Measurements from ENCODE around the gene LHX4.

LHX4 gene

DNA sequence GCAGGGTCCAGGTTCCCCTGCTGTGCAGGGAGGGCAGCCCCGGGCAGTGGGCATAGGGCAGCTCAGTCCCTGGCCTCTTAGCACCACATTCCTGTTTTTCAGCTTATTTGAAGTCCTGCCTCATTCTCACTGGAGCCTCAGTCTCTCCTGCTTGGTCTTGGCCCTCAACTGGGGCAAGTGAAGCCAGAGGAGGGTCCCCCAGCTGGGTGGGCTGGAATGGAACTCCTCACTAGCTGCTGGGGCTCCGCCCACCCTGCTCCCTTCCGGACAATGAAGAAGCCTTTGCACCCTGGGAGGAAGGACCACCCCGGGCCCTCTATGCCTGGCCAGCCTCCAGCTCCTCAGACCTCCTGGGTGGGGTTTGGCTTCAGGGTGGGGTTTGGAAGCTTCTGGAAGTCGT, 32.8 kb upstream of the LHX4 start:
- H4K12ac ChIP-seq (ENCODE audit: low read depth, low read length) = no peak overlapping the region
- no peaks in the 10 kb centered on the region for H3K79me2 ChIP-seq (ENCODE audit: control insufficient read depth, insufficient read depth, low read length, poor library complexity)
- no peak for DNase-seq
- no peaks in the 10 kb centered on the region for H3K79me1 ChIP-seq (ENCODE audit: low read length)
- no peak overlapping the region for H4K8ac ChIP-seq (ENCODE audit: low read depth, low read length)
- no peak overlapping the region for H2AFZ ChIP-seq (ENCODE audit: insufficient read depth, low read length, poor library complexity)
- H3K14ac ChIP-seq (ENCODE audit: low read length) = no peak overlapping the region
- H3K27me3 ChIP-seq (ENCODE audit: insufficient read depth, low read length) = no peaks in the 10 kb centered on the region
- H2AK5ac ChIP-seq (ENCODE audit: low read length) = no peak overlapping the region
- peaks cover 26 to 31% of the 10 kb centered on the region in 2 experiments for H3K36me3 ChIP-seq (ENCODE audit: control insufficient read depth in 1 of 2, insufficient read depth in 2 of 2, low read length in 2 of 2)
- no peak overlapping the region for H3K4me3 ChIP-seq (ENCODE audit: low read depth, low read length)
- no peak overlapping the region for H2BK5ac ChIP-seq (ENCODE audit: low read depth, low read length, poor library complexity)
- H3K4me1 ChIP-seq (ENCODE audit: control insufficient read depth in 1 of 2, insufficient read depth in 2 of 2, low read length in 2 of 2) = no peaks in the 10 kb centered on the region
- no CpG with 5 or more reads among the region's 5 CpGs for WGBS (ENCODE audit: extremely low coverage, insufficient coverage, insufficient read length)
- H3K18ac ChIP-seq (ENCODE audit: low read length) = no peak overlapping the region
- no peak overlapping the region for H2BK120ac ChIP-seq (ENCODE audit: insufficient read depth, low read length, poor library complexity)
- no peak overlapping the region for H3K27ac ChIP-seq (ENCODE audit: low read depth, low read length)
- H3K4me2 ChIP-seq (ENCODE audit: low read length) = no peak overlapping the region
- H3K23ac ChIP-seq (ENCODE audit: low read length) = no peak overlapping the region
- H2BK12ac ChIP-seq (ENCODE audit: low read length) = no peak overlapping the region
- no peaks in the 10 kb centered on the region for H3K9me3 ChIP-seq (ENCODE audit: insufficient read depth, low read depth, low read length)
- H3K4ac ChIP-seq (ENCODE audit: low read depth, low read length) = no peak overlapping the region
- H3K9ac ChIP-seq (ENCODE audit: low read length) = no peak overlapping the region
- no peak overlapping the region for H4K91ac ChIP-seq (ENCODE audit: low read depth, low read length)

DNA sequence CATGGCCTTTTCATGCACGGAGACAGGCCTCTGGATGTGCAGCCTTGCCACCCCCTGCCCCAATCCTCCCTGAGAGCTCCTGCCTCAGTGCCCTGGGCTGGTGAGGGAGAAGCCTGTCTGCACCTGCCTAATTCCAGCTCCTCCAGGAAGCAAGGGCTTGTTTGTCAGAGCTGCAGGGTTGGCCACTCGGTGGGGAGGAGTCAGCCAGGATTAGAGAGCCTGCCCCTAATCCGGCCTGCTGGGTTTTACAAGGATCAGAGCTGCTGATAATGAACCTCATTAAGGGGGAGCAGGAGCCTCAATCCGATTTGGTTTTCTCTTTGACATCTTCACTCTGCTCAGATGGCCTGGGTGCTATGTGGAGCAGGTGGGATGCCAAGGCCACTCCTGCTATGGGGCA, 31.9 kb upstream of the LHX4 start:
- Histone ChIP-seq H3K9ac (ENCODE audit: low read length) (no peak overlapping the region), H3K14ac (ENCODE audit: low read length) (no peak overlapping the region), H4K91ac (ENCODE audit: low read depth, low read length) (no peak overlapping the region), H3K9me3 (ENCODE audit: insufficient read depth, low read depth, low read length) (no peaks in the 10 kb centered on the region), H3K18ac (ENCODE audit: low read length) (no peak overlapping the region), H3K79me1 (ENCODE audit: low read length) (no peaks in the 10 kb centered on the region), H2BK5ac (ENCODE audit: low read depth, low read length, poor library complexity) (no peak overlapping the region), H2BK12ac (ENCODE audit: low read length) (no peak overlapping the region), H2AK5ac (ENCODE audit: low read length) (no peak overlapping the region), H3K4me1 (ENCODE audit: control insufficient read depth in 1 of 2, insufficient read depth in 2 of 2, low read length in 2 of 2) (no peaks in the 10 kb centered on the region), H3K4ac (ENCODE audit: low read depth, low read length) (no peak overlapping the region), H3K27me3 (ENCODE audit: insufficient read depth, low read length) (no peaks in the 10 kb centered on the region), H3K36me3 (ENCODE audit: control insufficient read depth in 1 of 2, insufficient read depth in 2 of 2, low read length in 2 of 2) (peaks cover 26 to 29% of the 10 kb centered on the region in 2 experiments), H3K23ac (ENCODE audit: low read length) (no peak overlapping the region), H3K4me3 (ENCODE audit: low read depth, low read length) (no peak overlapping the region), H4K12ac (ENCODE audit: low read depth, low read length) (no peak overlapping the region), H4K8ac (ENCODE audit: low read depth, low read length) (no peak overlapping the region), H2AFZ (ENCODE audit: insufficient read depth, low read length, poor library complexity) (no peak overlapping the region), H2BK120ac (ENCODE audit: insufficient read depth, low read length, poor library complexity) (no peak overlapping the region), H3K27ac (ENCODE audit: low read depth, low read length) (no peak overlapping the region), H3K4me2 (ENCODE audit: low read length) (no peak overlapping the region), H3K79me2 (ENCODE audit: control insufficient read depth, insufficient read depth, low read length, poor library complexity) (no peaks in the 10 kb centered on the region)
- no CpG with 5 or more reads among the region's 4 CpGs for WGBS (ENCODE audit: extremely low coverage, insufficient coverage, insufficient read length)
- no peak for DNase-seq

DNA sequence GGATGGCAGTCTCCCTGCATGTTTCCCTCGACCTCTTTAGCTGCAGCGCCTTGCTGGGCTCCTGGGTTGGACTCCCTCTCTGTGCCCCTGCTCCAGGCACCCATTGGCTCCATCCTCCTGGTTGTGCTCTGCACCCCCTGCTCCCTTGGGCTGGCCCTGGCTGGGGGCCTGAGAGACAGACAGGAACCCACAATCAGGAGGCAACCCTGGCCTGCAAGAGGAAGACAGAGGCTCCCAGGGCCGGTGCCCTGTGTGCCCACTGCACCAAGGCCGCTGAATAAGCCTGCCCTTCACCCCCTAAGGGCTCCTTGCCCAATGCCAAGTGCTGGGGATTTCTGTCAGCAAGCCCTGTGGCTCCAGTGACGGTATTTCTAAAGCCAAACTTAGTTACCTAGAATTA, 31.5 kb upstream of the LHX4 start:
- H2BK5ac ChIP-seq (ENCODE audit: low read depth, low read length, poor library complexity) = no peak overlapping the region
- H3K4me2 ChIP-seq (ENCODE audit: low read length) = no peak overlapping the region
- no peak overlapping the region for H3K27ac ChIP-seq (ENCODE audit: low read depth, low read length)
- no peak overlapping the region for H4K91ac ChIP-seq (ENCODE audit: low read depth, low read length)
- H3K79me1 ChIP-seq (ENCODE audit: low read length) = no peaks in the 10 kb centered on the region
- no CpG with 5 or more reads among the region's 5 CpGs for WGBS (ENCODE audit: extremely low coverage, insufficient coverage, insufficient read length)
- H3K9me3 ChIP-seq (ENCODE audit: insufficient read depth, low read depth, low read length) = no peaks in the 10 kb centered on the region
- no peak overlapping the region for H3K23ac ChIP-seq (ENCODE audit: low read length)
- H4K12ac ChIP-seq (ENCODE audit: low read depth, low read length) = no peak overlapping the region
- no peaks in the 10 kb centered on the region for H3K27me3 ChIP-seq (ENCODE audit: insufficient read depth, low read length)
- no peak overlapping the region for H4K8ac ChIP-seq (ENCODE audit: low read depth, low read length)
- H3K9ac ChIP-seq (ENCODE audit: low read length) = no peak overlapping the region
- H3K4me3 ChIP-seq (ENCODE audit: low read depth, low read length) = no peak overlapping the region
- H2BK120ac ChIP-seq (ENCODE audit: insufficient read depth, low read length, poor library complexity) = no peak overlapping the region
- no peak overlapping the region for H2BK12ac ChIP-seq (ENCODE audit: low read length)
- DNase-seq = no peak
- H2AK5ac ChIP-seq (ENCODE audit: low read length) = no peak overlapping the region
- H3K79me2 ChIP-seq (ENCODE audit: control insufficient read depth, insufficient read depth, low read length, poor library complexity) = no peaks in the 10 kb centered on the region
- no peak overlapping the region for H3K18ac ChIP-seq (ENCODE audit: low read length)
- H3K4me1 ChIP-seq (ENCODE audit: control insufficient read depth in 1 of 2, insufficient read depth in 2 of 2, low read length in 2 of 2) = no peaks in the 10 kb centered on the region
- no peak overlapping the region for H3K14ac ChIP-seq (ENCODE audit: low read length)
- peaks cover 26 to 29% of the 10 kb centered on the region in 2 experiments for H3K36me3 ChIP-seq (ENCODE audit: control insufficient read depth in 1 of 2, insufficient read depth in 2 of 2, low read length in 2 of 2)
- no peak overlapping the region for H3K4ac ChIP-seq (ENCODE audit: low read depth, low read length)
- no peak overlapping the region for H2AFZ ChIP-seq (ENCODE audit: insufficient read depth, low read length, poor library complexity)

DNA sequence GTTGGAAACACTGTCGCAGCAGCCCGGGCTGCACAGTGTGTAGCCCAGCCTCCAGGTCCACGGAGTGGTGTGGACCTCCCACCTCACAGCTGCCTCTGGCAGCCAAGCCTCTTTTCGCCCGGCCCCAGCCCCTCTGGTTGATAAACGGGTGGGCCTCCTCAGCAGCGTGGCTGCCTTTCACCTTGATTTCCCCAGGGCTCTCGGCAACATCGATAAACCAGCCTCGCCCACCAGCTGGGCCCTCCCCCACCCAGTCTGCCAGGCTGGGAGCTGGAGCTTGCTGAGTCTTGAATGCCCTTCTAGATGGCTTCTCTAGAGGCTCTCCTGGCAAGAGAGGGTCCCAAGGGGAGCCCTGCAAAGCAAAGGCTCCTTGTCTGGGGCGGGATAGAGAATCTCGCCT, 31.0 kb upstream of the LHX4 start:
- Histone ChIP-seq H2BK5ac (ENCODE audit: low read depth, low read length, poor library complexity) (no peak overlapping the region), H2BK120ac (ENCODE audit: insufficient read depth, low read length, poor library complexity) (no peak overlapping the region), H3K14ac (ENCODE audit: low read length) (no peak overlapping the region), H3K4me2 (ENCODE audit: low read length) (no peak overlapping the region), H3K9me3 (ENCODE audit: insufficient read depth, low read depth, low read length) (peaks cover under 1% of the 10 kb centered on the region), H4K91ac (ENCODE audit: low read depth, low read length) (no peak overlapping the region), H3K27ac (ENCODE audit: low read depth, low read length) (no peak overlapping the region), H3K4me3 (ENCODE audit: low read depth, low read length) (no peak overlapping the region), H2AFZ (ENCODE audit: insufficient read depth, low read length, poor library complexity) (no peak overlapping the region), H4K8ac (ENCODE audit: low read depth, low read length) (no peak overlapping the region), H2AK5ac (ENCODE audit: low read length) (no peak overlapping the region), H3K79me1 (ENCODE audit: low read length) (no peaks in the 10 kb centered on the region), H3K4ac (ENCODE audit: low read depth, low read length) (no peak overlapping the region), H3K18ac (ENCODE audit: low read length) (no peak overlapping the region), H3K23ac (ENCODE audit: low read length) (no peak overlapping the region), H3K79me2 (ENCODE audit: control insufficient read depth, insufficient read depth, low read length, poor library complexity) (no peaks in the 10 kb centered on the region), H2BK12ac (ENCODE audit: low read length) (no peak overlapping the region), H3K4me1 (ENCODE audit: control insufficient read depth in 1 of 2, insufficient read depth in 2 of 2, low read length in 2 of 2) (no peaks in the 10 kb centered on the region), H4K12ac (ENCODE audit: low read depth, low read length) (no peak overlapping the region), H3K9ac (ENCODE audit: low read length) (no peak overlapping the region), H3K36me3 (ENCODE audit: control insufficient read depth in 1 of 2, insufficient read depth in 2 of 2, low read length in 2 of 2) (peaks cover 26 to 28% of the 10 kb centered on the region in 2 experiments), H3K27me3 (ENCODE audit: insufficient read depth, low read length) (no peaks in the 10 kb centered on the region)
- no CpG with 5 or more reads among the region's 12 CpGs for WGBS (ENCODE audit: extremely low coverage, insufficient coverage, insufficient read length)
- no peak for DNase-seq
